CD14-positive monocyte (primary cell): Measurements from ENCODE around the gene ARRB2. TPM values are rescaled to one million over a fixed set of nuclear protein-coding genes. Genes with fewer than 3 reads are reported as not detected.

ENCODE experiments used
- DNase-seq, 3 donors: peaks; one replicate each; pipeline ENCODE4 v3.0.0-alpha.2; 2011 to 2022
- H2AFZ ChIP-seq: 2 replicates; pipeline ENCODE4 v1.6.0; 2012; ENCODE audit warnings: mild to moderate bottlenecking, low read depth, low read length, inconsistent platforms; ENCODE audit not compliant: insufficient read depth, poor library complexity, severe bottlenecking
- H3K27ac ChIP-seq, 2 donors: 1 replicate in 1 of 2; 2 replicates in 1 of 2; pipeline ENCODE4 v1.5.1; 2012 to 2013; ENCODE audit warnings: low read length in 2 of 2, control low read depth in 1 of 2, inconsistent platforms in 1 of 2, low read depth in 1 of 2, mild to moderate bottlenecking in 1 of 2
- H3K27me3 ChIP-seq, 2 donors: one replicate each; pipeline versions ENCODE4 v1.6.0 to v1.6.1; 2011 to 2013; ENCODE audit warnings: low read length in 2 of 2; ENCODE audit not compliant: control insufficient read depth in 2 of 2, insufficient read depth in 2 of 2
- H3K36me3 ChIP-seq, 2 donors: replicated peaks in 1 of 2; 1 replicate in 1 of 2; 2 replicates in 1 of 2; pipeline versions ENCODE4 v1.5.1 to v1.6.1; 2012 to 2013; ENCODE audit warnings: low read length in 2 of 2, control low read depth in 1 of 2, inconsistent platforms in 1 of 2, mild to moderate bottlenecking in 1 of 2; ENCODE audit not compliant: insufficient read depth in 2 of 2, control insufficient read depth in 1 of 2
- H3K4me1 ChIP-seq, 2 donors: 1 replicate in 1 of 2; 2 replicates in 1 of 2; pipeline versions ENCODE4 v1.5.1 to v1.6.1; 2012 to 2013; ENCODE audit warnings: low read length in 2 of 2, control low read depth in 1 of 2, inconsistent platforms in 1 of 2, mild to moderate bottlenecking in 1 of 2, moderate library complexity in 1 of 2; ENCODE audit not compliant: insufficient read depth in 2 of 2, control insufficient read depth in 1 of 2
- H3K4me2 ChIP-seq: replicated peaks from 2 replicates; pipeline ENCODE3; 2012; ENCODE audit warnings: low read length, moderate library complexity, mild to moderate bottlenecking; ENCODE audit not compliant: poor library complexity, severe bottlenecking; ENCODE audit errors: extremely low read depth
- H3K4me3 ChIP-seq, 3 experiments: fragments of 200-600 bp in 1 of 3; sonication (generic) in 1 of 3; replicated peaks in 1 of 3; 1 replicate in 2 of 3; 2 replicates in 1 of 3; pipeline ENCODE4 v1.5.1; 2011 to 2013; ENCODE audit warnings: low read length in 3 of 3, mild to moderate bottlenecking in 3 of 3, control low read depth in 2 of 3, low read depth in 2 of 3, inconsistent platforms in 1 of 3, moderate library complexity in 1 of 3
- H3K79me2 ChIP-seq: 2 replicates; pipeline ENCODE4 v1.6.0; 2012; ENCODE audit warnings: mild to moderate bottlenecking, control low read depth, inconsistent platforms, low read length, moderate library complexity; ENCODE audit not compliant: insufficient read depth
- H3K9ac ChIP-seq: 2 replicates; pipeline ENCODE4 v1.6.0; 2017; ENCODE audit warnings: low read length, mild to moderate bottlenecking; ENCODE audit not compliant: insufficient read depth, poor library complexity, severe bottlenecking
- H3K9me3 ChIP-seq, 2 donors: replicated peaks in 1 of 2; 1 replicate in 1 of 2; 2 replicates in 1 of 2; pipeline versions ENCODE4 v1.5.1 to v1.6.1; 2012 to 2013; ENCODE audit warnings: low read length in 2 of 2, control low read depth in 1 of 2; ENCODE audit not compliant: control insufficient read depth in 1 of 2, insufficient read depth in 1 of 2
- H4K20me1 ChIP-seq: 2 replicates; pipeline ENCODE4 v1.6.0; 2012; ENCODE audit warnings: mild to moderate bottlenecking, low read length, control low read depth, moderate library complexity; ENCODE audit not compliant: insufficient read depth
- H3K27ac Mint-ChIP-seq, 7 donors: one replicate each; pipeline ENCODE4 v1.8.0; 2020; ENCODE audit warnings: mild to moderate bottlenecking in 7 of 7, mixed read lengths in 7 of 7, moderate library complexity in 6 of 7, inconsistent platforms in 2 of 7
- H3K27me3 Mint-ChIP-seq, 3 donors: one replicate each; pipeline ENCODE4 v1.8.0; 2021 to 2022; ENCODE audit warnings: low read depth in 3 of 3, mild to moderate bottlenecking in 3 of 3, mixed read lengths in 3 of 3, moderate library complexity in 3 of 3, inconsistent platforms in 1 of 3
- H3K36me3 Mint-ChIP-seq, 2 donors: one replicate each; pipeline ENCODE4 v1.8.0; 2020; ENCODE audit warnings: mixed read lengths in 2 of 2, inconsistent platforms in 1 of 2, mild to moderate bottlenecking in 1 of 2
- H3K4me1 Mint-ChIP-seq: one replicate; pipeline ENCODE4 v1.8.0; 2020; ENCODE audit warnings: mild to moderate bottlenecking, mixed read lengths
- H3K4me3 Mint-ChIP-seq, 2 donors: one replicate each; pipeline ENCODE4 v1.8.0; 2020; ENCODE audit warnings: mild to moderate bottlenecking in 2 of 2, mixed read lengths in 2 of 2, moderate library complexity in 1 of 2
- H3K9me3 Mint-ChIP-seq, 7 donors: one replicate each; pipeline ENCODE4 v1.8.0; 2020 to 2022; ENCODE audit warnings: mixed read lengths in 7 of 7, mild to moderate bottlenecking in 6 of 7, moderate library complexity in 6 of 7, inconsistent platforms in 2 of 7
- WGBS: methylation state at CpG from one replicate; pipeline ENCODE4 v1.1.5; 2013; ENCODE audit warnings: missing lambda C conversion rate; ENCODE audit not compliant: insufficient coverage; 5-methylcytosine and 5-hydroxymethylcytosine counted together
- intact Hi-C, 2 donors: fragments of 100-400 bp; cut with micrococcal nuclease; formaldehyde crosslinking; loops; one replicate each; pipeline versions ENCODE4 v1.15.0 to v1.15.1; 2023
- polyA plus RNA-seq, 3 donors: library from polyadenylated mRNA; depleted of rRNA in 1 of 3; unstranded in 2 of 3; stranded (reverse) in 1 of 3; fragments of 300-500 nt in 2 of 3; fragments of >200 nt in 1 of 3; fragmentation: Illumina TruSeq in 2 of 3; gene quantifications; 1 replicate in 2 of 3; 2 replicates in 1 of 3; pipeline ENCODE4 v1.2.3, GENCODE V29; 2012 to 2021
- TF ChIP-seq, protein P1 (sequence below): fragments of 200-600 bp; IDR thresholded peaks from one replicate; pipeline ENCODE4 v1.8.0; 2022; ENCODE audit warnings: antibody characterized with exemption, mild to moderate bottlenecking

Gene ARRB2
- polyA plus RNA-seq, 3 donors: 134 to 760 (median 150) TPM

DNA sequence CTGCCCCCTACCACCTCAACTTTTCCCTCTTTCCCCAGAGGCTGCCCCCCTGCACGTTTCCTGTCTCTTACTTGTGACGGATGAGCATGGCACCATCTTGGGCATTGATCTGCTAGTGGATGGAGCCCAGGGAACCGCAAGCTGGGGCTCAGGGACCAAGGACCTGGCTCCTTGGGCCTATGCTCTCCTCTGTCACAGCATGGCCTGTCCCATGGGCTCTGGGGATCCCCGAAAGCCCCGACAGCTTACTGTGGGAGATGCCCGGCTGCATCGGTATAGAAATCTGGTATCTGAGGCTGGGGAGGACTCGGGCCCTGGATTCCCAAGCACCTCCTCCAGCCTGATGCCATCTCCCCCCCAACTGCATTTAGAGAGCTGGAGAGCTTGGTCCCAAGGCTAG lies 31.1 kb downstream of the ARRB2 start:
- no peak for DNase-seq
- no peak overlapping the region for H3K4me3 ChIP-seq
- peaks cover 10 to 63% of the 10 kb centered on the region in 2 donors for H3K27me3 ChIP-seq
- no peaks in the 10 kb centered on the region for H3K36me3 ChIP-seq
- H3K27ac Mint-ChIP-seq: peak overlapping the region in 2 of 7 donors; percentile 10 to 73
- H3K9me3 ChIP-seq: no peaks in the 10 kb centered on the region
- H3K4me1 ChIP-seq: peaks cover 29 to 44% of the 10 kb centered on the region in 2 donors
- no peak overlapping the region for H3K4me2 ChIP-seq
- intact Hi-C loops: loop anchor here in 1 of 2 donors (5.0 kb wide), 1 partner anchor 36 kb away; no protein-coding TSS in a partner anchor
- peaks cover 36% of the 10 kb centered on the region for H3K4me1 Mint-ChIP-seq
- H2AFZ ChIP-seq: no peak overlapping the region
- no peak overlapping the region for H3K9ac ChIP-seq
- peak overlapping the region in 1 of 2 donors; percentile 73 for H3K4me3 Mint-ChIP-seq
- no peak overlapping the region for H3K27ac ChIP-seq
- H3K27me3 Mint-ChIP-seq: peaks cover 54 to 80% (median 57%) of the 10 kb centered on the region in 3 donors
- TF ChIP-seq, protein P1, sequence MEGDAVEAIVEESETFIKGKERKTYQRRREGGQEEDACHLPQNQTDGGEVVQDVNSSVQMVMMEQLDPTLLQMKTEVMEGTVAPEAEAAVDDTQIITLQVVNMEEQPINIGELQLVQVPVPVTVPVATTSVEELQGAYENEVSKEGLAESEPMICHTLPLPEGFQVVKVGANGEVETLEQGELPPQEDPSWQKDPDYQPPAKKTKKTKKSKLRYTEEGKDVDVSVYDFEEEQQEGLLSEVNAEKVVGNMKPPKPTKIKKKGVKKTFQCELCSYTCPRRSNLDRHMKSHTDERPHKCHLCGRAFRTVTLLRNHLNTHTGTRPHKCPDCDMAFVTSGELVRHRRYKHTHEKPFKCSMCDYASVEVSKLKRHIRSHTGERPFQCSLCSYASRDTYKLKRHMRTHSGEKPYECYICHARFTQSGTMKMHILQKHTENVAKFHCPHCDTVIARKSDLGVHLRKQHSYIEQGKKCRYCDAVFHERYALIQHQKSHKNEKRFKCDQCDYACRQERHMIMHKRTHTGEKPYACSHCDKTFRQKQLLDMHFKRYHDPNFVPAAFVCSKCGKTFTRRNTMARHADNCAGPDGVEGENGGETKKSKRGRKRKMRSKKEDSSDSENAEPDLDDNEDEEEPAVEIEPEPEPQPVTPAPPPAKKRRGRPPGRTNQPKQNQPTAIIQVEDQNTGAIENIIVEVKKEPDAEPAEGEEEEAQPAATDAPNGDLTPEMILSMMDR: no peak
- 100% methylated on average over 2 of the region's 8 CpGs for WGBS
- H3K36me3 Mint-ChIP-seq: peaks cover 22 to 24% of the 10 kb centered on the region in 2 donors
- H3K79me2 ChIP-seq: no peaks in the 10 kb centered on the region
- H3K9me3 Mint-ChIP-seq: peaks cover 0 to 19% (median 8%) of the 10 kb centered on the region in 7 donors
- no peaks in the 10 kb centered on the region for H4K20me1 ChIP-seq

DNA sequence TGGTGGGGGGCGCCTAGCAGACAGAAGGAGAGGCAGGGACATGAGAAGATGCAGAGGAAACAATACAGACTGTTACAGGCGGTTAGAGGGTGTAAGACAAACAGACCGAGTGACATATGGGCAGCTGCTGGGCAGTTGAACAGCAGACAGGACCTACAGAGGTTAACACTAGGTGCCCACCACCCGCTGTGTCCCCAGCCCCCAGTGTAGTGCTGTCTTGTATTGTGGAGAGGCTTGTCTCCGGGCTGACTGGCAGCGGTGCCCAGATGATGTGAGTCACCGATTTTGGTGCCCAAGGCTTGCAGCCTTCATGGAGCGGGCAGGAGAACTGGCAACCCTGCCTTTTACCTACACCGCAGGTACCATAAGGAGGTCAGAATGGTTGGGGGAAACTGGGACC lies 31.7 kb downstream of the ARRB2 start:
- no peak overlapping the region for H3K27ac ChIP-seq
- H3K4me1 ChIP-seq: peaks cover 28 to 44% of the 10 kb centered on the region in 2 donors
- Mint-ChIP-seq H3K4me3 (no peak overlapping the region), H3K9me3 (peaks cover 0 to 19% (median 8%) of the 10 kb centered on the region in 7 donors), H3K36me3 (peaks cover 21% of the 10 kb centered on the region in 2 donors), H3K27ac (no peak overlapping the region), H3K4me1 (peaks cover 38% of the 10 kb centered on the region), H3K27me3 (peaks cover 54 to 85% (median 63%) of the 10 kb centered on the region in 3 donors)
- no peak overlapping the region for H3K9ac ChIP-seq
- no peak overlapping the region for H2AFZ ChIP-seq
- H3K27me3 ChIP-seq: peaks cover 10 to 63% of the 10 kb centered on the region in 2 donors
- H3K9me3 ChIP-seq: no peaks in the 10 kb centered on the region
- no peaks in the 10 kb centered on the region for H3K79me2 ChIP-seq
- no peak overlapping the region for H3K4me2 ChIP-seq
- intact Hi-C loops: loop anchor here in 1 of 2 donors (5.0 kb wide), 1 partner anchor 35 kb away; no protein-coding TSS in a partner anchor
- 95% methylated on average over 8 of the region's 9 CpGs for WGBS
- H4K20me1 ChIP-seq: no peaks in the 10 kb centered on the region
- no peak for DNase-seq
- no peaks in the 10 kb centered on the region for H3K36me3 ChIP-seq
- TF ChIP-seq, protein P1: no peak
- H3K4me3 ChIP-seq: no peak overlapping the region
